Astrocyte (in vitro differentiated cells and primary cell): Measurements from ENCODE around the gene PPIG.

ENCODE experiments used
- CTCF ChIP-seq: IDR thresholded peaks from 2 replicates; pipeline ENCODE4 v1.5.1; 2011; ENCODE audit warnings: low read depth, mild to moderate bottlenecking, inconsistent platforms, low read length, moderate library complexity; ENCODE audit not compliant: insufficient read depth
- EZH2 ChIP-seq: IDR thresholded peaks from 2 replicates; pipeline ENCODE4 v1.6.1; 2012; ENCODE audit warnings: mild to moderate bottlenecking, low read length, inconsistent platforms; ENCODE audit not compliant: insufficient read depth

GRCh38 chr2:169664978-169665930 lies 81.1 kb downstream of the PPIG start:
- TF ChIP-seq EZH2, result no peak
- no peak for TF ChIP-seq CTCF
